Effector memory CD4-positive, alpha-beta T cell (primary cell): ENCODE data around the gene CDH4.

ENCODE experiments used
- DNase-seq, 3 donors: peaks; one replicate each; pipeline ENCODE4 v3.0.0-alpha.2; 2020
- H3K27ac ChIP-seq: 2 replicates; pipeline ENCODE4 v1.7.0; 2013; ENCODE audit warnings: mild to moderate bottlenecking, low read length, moderate library complexity; ENCODE audit not compliant: insufficient read depth, poor library complexity, severe bottlenecking
- H3K27me3 ChIP-seq: replicated peaks from 2 replicates; pipeline ENCODE4 v1.7.0; 2013; ENCODE audit warnings: mild to moderate bottlenecking, low read length; ENCODE audit not compliant: insufficient read depth, control insufficient read depth, poor library complexity, severe bottlenecking
- H3K36me3 ChIP-seq: 2 replicates; pipeline ENCODE4 v1.7.0; 2013; ENCODE audit warnings: mild to moderate bottlenecking, low read length, moderate library complexity; ENCODE audit not compliant: control insufficient read depth, insufficient read depth
- H3K4me1 ChIP-seq: 2 replicates; pipeline ENCODE4 v1.7.0; 2013; ENCODE audit warnings: low read length, mild to moderate bottlenecking; ENCODE audit not compliant: control insufficient read depth, insufficient read depth, poor library complexity, severe bottlenecking
- H3K4me3 ChIP-seq: 2 replicates; pipeline ENCODE4 v1.7.0; 2013; ENCODE audit warnings: low read length, low read depth, mild to moderate bottlenecking; ENCODE audit not compliant: insufficient read depth, poor library complexity, severe bottlenecking
- H3K9me3 ChIP-seq: 2 replicates; pipeline ENCODE4 v1.7.0; 2013; ENCODE audit warnings: mild to moderate bottlenecking, low read length, moderate library complexity; ENCODE audit not compliant: control insufficient read depth

CDH4 gene

DNA sequence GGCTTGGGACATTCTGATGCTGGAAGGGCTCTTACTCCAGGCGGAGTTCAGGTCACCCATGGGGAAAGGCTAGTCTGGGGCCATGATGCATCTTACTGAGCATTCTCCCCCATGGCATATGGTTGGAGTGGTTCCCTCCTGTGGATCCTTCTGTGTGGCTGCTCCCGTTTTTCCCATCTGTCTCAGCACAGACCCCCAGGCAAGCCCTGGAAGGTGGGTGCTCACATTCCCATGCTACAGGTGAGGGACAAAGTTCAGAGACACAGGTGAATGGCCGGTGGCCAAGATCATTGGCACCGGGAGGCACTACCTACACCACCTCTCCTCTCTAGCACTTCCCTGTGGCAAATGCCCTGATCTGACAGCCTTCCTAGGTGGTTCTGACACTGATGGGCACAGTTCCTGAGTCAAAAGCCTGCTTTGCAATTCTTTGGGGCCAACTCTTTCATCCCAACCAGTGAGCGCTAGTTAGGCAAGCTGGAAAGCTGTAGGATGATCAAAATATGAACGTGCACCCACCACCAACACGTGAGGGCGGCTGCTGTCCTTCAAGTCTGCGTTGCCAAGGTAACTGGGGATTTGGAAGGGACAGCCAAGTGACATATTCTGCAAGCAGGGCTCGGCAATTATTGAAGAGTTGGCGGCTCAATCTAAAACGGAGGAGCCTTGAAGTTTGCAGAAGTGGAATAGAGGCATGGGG, 124.6 kb downstream of the CDH4 start:
- no peaks in the 10 kb centered on the region for H3K9me3 ChIP-seq
- no peaks in the 10 kb centered on the region for H3K4me1 ChIP-seq
- no peaks in the 10 kb centered on the region for H3K27me3 ChIP-seq
- no peak overlapping the region for H3K27ac ChIP-seq
- no peak for DNase-seq
- no peak overlapping the region for H3K4me3 ChIP-seq
- no peaks in the 10 kb centered on the region for H3K36me3 ChIP-seq

DNA sequence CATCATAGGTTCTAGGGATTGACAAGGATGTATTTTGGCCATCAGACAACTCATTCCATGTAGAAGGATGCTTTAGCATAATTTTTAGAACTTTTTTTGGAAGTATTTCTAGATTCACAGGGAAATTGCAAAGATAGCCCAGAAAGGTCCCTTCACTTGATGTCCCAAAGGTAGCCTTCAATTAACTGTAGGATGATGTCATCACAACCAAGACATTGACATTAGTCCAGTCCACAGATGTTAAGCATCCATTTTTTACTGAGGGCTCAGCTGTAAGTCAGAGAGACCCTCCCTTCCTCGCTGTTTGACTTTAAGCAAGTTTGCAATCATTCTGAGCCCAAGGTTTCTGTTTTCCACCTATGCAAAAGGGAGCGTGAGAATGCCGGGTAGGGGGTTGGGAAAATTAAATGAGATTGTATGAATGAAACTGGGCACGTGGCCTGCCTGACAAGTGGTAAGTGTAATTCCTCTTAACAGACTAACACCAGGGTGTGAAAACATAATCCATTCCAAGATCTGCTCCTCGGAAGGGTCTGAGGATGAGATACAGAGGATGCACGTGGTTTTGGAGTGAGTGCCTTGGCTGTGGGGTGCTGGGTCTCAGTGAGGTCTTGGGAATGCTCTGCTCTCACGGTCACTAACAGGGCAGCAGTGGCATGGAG, 126.8 kb downstream of the CDH4 start:
- Histone ChIP-seq H3K4me3 (no peak overlapping the region), H3K36me3 (no peaks in the 10 kb centered on the region), H3K27ac (no peak overlapping the region), H3K4me1 (no peaks in the 10 kb centered on the region), H3K9me3 (no peaks in the 10 kb centered on the region), H3K27me3 (no peaks in the 10 kb centered on the region)
- no peak for DNase-seq

DNA sequence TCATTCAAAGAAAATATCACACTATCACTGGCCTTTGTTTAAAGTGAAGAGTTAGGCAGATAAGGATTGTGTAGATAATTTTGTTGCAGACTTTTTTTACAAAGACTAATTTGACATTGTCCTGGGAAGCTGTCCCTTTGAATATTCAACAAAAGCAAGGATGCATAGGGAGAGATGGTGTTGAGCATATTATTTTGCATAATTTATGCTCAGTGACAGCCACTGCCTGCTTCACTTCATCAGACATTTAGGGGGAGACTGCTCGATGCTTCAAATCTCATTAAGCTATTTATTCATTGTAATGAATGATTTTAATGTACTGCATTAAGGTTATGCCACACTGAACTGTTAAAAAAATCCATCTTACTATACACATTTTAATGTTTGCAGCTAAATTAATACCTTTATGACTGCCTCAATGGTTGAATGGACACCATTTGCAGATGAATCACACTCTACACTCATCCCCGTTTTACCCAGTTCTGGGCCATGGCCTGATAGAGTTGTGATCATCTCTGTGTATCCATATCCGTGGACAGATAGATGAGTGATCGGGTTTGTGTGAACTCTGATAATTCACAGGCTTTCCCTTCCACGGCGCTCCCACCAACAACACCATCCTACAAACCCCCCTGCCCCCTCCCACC, 128.0 kb downstream of the CDH4 start:
- no peak for DNase-seq
- no peaks in the 10 kb centered on the region for H3K27me3 ChIP-seq
- no peak overlapping the region for H3K4me3 ChIP-seq
- H3K4me1 ChIP-seq: no peaks in the 10 kb centered on the region
- no peaks in the 10 kb centered on the region for H3K36me3 ChIP-seq
- no peaks in the 10 kb centered on the region for H3K9me3 ChIP-seq
- H3K27ac ChIP-seq: no peak overlapping the region

DNA sequence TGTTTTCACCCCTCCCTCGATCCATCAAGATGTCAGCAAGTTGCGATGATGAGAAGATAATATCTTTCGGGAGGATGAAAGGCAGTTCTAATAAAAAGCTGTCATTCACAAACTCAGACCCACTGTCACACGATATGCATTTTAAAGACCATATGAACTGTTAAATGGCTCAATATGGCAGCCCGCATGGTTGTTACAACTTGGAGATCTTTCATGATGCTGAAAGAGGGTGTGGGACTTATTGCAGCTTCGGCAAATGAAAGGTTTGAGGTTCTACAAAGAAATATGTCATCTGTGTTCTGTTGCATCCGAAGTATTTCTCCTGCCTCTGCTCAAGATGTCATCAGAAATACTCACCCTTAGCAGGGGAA, 128.5 kb downstream of the CDH4 start:
- no peaks in the 10 kb centered on the region for H3K36me3 ChIP-seq
- no peak overlapping the region for H3K4me3 ChIP-seq
- no peak overlapping the region for H3K27ac ChIP-seq
- H3K4me1 ChIP-seq: no peaks in the 10 kb centered on the region
- no peak for DNase-seq
- H3K9me3 ChIP-seq: no peaks in the 10 kb centered on the region
- no peaks in the 10 kb centered on the region for H3K27me3 ChIP-seq

DNA sequence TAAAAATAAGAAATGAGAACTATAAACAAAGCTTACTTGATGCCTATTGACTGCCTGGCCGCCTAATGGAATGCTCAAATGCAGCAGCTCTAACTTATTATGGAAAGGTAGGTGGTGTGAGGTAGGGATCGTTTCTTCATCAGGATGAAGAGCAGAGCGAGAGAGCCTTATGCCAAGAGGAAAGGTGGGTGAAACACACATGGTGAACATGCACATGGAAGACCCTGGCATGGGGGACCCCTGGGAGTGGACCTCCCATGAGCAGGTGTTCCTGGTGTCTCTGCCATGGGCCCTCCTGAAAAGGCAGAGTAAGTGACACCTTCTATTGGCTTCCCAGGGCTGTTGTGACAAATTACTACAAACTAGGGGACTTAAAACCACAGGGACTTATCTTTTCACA, 130.1 kb downstream of the CDH4 start:
- Histone ChIP-seq H3K4me1 (no peaks in the 10 kb centered on the region), H3K36me3 (no peaks in the 10 kb centered on the region), H3K27ac (no peak overlapping the region), H3K4me3 (no peak overlapping the region), H3K9me3 (no peaks in the 10 kb centered on the region), H3K27me3 (no peaks in the 10 kb centered on the region)
- no peak for DNase-seq

DNA sequence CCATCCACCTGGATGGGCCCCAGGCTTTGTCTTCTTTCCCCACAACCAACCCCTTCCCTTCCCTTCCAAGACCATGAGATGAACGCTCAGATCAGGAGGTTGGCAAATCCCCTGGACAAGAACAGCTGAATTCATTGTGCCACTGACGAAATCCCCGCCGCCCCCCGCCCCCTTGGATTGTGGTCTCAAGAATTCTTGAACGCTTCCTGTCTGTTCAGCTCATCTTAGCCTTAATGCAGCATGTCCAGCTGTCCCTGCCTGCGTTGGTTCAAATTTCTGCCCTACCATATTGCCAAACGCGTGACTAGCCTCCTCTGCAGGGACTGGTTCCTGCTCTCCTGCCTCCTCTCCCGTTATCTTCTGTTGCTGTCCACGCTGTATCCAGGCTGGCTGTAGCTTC, 133.2 kb downstream of the CDH4 start:
- H3K9me3 ChIP-seq: no peaks in the 10 kb centered on the region
- no peaks in the 10 kb centered on the region for H3K4me1 ChIP-seq
- H3K4me3 ChIP-seq: no peak overlapping the region
- no peaks in the 10 kb centered on the region for H3K27me3 ChIP-seq
- no peak overlapping the region for H3K27ac ChIP-seq
- H3K36me3 ChIP-seq: no peaks in the 10 kb centered on the region
- no peak for DNase-seq

DNA sequence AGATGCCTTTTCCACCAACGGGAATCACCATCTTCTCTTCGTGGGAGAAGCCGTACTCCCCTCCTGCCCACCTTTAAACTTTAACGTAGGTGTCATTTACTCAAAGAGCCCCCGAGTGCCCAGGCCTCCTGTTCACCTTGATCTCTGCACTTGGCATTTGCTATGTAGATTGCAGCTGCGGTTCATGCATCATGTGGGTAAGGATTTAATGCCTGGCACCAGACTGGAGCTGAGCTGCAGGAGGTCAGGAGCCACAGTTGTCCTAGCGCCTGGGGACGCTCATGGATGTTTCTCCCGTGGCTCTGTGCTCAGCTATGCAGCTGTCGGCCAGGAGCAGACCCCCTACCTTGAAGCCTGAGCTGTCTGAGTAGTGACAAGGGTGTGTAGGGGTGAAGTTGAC, 133.7 kb downstream of the CDH4 start:
- Histone ChIP-seq H3K9me3 (no peaks in the 10 kb centered on the region), H3K27ac (no peak overlapping the region)

DNA sequence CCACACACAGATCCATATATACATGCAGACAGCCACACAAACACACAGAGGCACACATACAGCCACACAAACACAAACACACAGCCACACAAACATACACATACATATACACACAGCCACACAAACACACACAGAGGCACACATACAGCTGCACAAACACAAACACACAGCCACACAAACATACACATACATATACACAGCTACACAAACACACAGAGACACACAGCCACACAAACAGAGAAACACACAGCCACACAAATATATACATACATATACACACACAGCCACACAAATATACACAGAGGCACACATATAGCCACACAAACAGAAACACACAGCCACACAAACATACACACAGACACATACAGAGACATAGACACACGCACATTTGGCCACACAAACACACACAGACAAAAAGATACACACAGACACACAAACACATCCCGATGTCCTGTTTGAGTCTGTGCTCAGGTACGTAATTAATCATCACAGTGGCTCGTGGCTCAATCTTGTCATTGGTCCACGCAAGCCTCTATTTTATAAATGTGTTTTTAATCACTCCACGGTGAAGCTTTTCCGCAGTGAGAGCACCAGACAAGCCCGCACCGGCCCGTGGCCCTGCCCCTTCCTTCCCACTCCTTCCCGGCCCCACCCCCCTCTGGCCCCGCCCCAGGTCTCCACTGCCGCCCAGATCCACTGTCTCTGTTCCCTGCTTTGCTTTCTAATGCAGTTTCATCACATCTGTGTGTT, 135.3 kb downstream of the CDH4 start:
- H3K4me1 ChIP-seq: no peaks in the 10 kb centered on the region
- H3K27me3 ChIP-seq: no peaks in the 10 kb centered on the region
- no peak overlapping the region for H3K27ac ChIP-seq
- H3K36me3 ChIP-seq: no peaks in the 10 kb centered on the region
- DNase-seq: no peak
- no peak overlapping the region for H3K4me3 ChIP-seq
- H3K9me3 ChIP-seq: no peaks in the 10 kb centered on the region

More for the DNA sequence above, 133.7 kb downstream of the CDH4 start:
- no peak for DNase-seq
- no peaks in the 10 kb centered on the region for H3K36me3 ChIP-seq
- H3K27me3 ChIP-seq: no peaks in the 10 kb centered on the region
- H3K4me3 ChIP-seq: no peak overlapping the region
- H3K4me1 ChIP-seq: no peaks in the 10 kb centered on the region

DNA sequence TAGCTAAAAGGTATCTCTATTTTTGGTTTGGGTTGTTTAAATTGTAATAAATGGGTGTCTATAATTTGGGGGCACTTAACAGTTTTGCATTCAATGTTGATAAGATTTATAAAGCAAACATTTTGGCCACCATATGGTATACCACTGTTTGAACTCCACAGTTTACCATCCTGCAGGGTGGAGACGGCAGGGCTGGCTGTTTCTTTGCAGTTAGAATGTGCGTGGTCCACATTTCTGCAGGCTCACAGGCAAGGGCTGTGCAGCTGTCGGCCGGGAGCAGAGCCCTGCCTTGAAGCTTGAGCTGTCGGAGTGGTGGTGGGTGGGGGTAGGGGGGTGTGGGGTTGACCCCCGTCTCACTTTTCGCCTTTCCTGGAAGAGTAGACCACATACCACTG, 135.9 kb downstream of the CDH4 start:
- Histone ChIP-seq H3K4me1 (no peaks in the 10 kb centered on the region), H3K4me3 (no peak overlapping the region), H3K27me3 (no peaks in the 10 kb centered on the region), H3K9me3 (no peaks in the 10 kb centered on the region), H3K27ac (no peak overlapping the region), H3K36me3 (no peaks in the 10 kb centered on the region)
- DNase-seq: no peak

DNA sequence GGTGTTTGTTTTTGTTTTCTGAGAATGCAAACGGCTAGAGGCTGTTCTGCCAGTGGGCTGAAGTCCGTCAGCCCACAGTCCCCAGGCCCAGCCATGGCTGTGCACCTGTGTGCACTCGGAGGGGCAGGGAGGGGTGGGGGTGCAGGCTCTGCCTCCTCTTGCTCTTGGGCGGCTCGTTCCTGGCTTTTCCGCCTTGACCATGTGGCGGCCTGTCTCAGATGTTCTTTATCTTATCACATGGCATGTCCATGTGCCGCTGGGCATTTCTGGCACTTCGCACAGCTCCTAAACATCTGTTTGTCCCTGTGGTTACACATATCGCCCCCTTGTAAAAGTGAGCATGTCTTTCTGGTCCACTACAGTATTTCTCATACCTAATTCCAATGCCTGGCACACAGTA, 137.0 kb downstream of the CDH4 start:
- H3K9me3 ChIP-seq: no peaks in the 10 kb centered on the region
- no peaks in the 10 kb centered on the region for H3K27me3 ChIP-seq
- no peak overlapping the region for H3K27ac ChIP-seq
- H3K4me3 ChIP-seq: no peak overlapping the region
- no peaks in the 10 kb centered on the region for H3K36me3 ChIP-seq
- no peak for DNase-seq
- no peaks in the 10 kb centered on the region for H3K4me1 ChIP-seq
